GM23338 (cell line): Measurements from ENCODE around the gene GPR142. TPM values are rescaled to one million over a fixed set of nuclear protein-coding genes. Genes with fewer than 3 reads are reported as not detected.
A peak's percentile ranks its signal among the peaks of the same experiment; 100 is the strongest.

Experiments used
- ATAC-seq: fragments of 200-7000 bp; cut with Tn5 transposase; 3 replicates; pipeline ENCODE4 v1.9.1; 2020
- DNase-seq: peaks from one replicate; pipeline ENCODE4 v3.0.0-alpha.2; 2015; ENCODE audit warnings: low spot score
- H2AFZ ChIP-seq: fragments of 200-600 bp; sonication (generic); 2 replicates; pipeline ENCODE4 v1.8.0; 2016; ENCODE audit warnings: antibody characterized with exemption, mild to moderate bottlenecking, moderate library complexity
- H3F3A ChIP-seq: fragments of 200-600 bp; sonication (generic); replicated peaks from 2 replicates; pipeline ENCODE4 v1.8.0; 2017; ENCODE audit warnings: antibody characterized with exemption, mixed run types, low read depth
- H3K27ac ChIP-seq: fragments of 200-600 bp; sonication (generic); 2 replicates; pipeline ENCODE4 v1.6.1; 2016; ENCODE audit warnings: low read depth
- H3K27me3 ChIP-seq: fragments of 200-600 bp; sonication (generic); 2 replicates; pipeline ENCODE4 v1.8.0; 2016; ENCODE audit warnings: mild to moderate bottlenecking, mixed run types, moderate library complexity; ENCODE audit not compliant: insufficient read depth
- H3K36me3 ChIP-seq: fragments of 200-600 bp; sonication (generic); 2 replicates; pipeline ENCODE4 v1.8.0; 2016; ENCODE audit warnings: mild to moderate bottlenecking; ENCODE audit not compliant: insufficient read depth
- H3K4me1 ChIP-seq: fragments of 200-600 bp; sonication (generic); 2 replicates; pipeline ENCODE4 v1.8.0; 2016; ENCODE audit warnings: mild to moderate bottlenecking, moderate library complexity; ENCODE audit not compliant: insufficient read depth
- H3K4me2 ChIP-seq: fragments of 200-600 bp; sonication (generic); 2 replicates; pipeline ENCODE4 v1.7.1; 2017; ENCODE audit warnings: mixed run types
- H3K4me3 ChIP-seq: fragments of 200-600 bp; sonication (generic); 2 replicates; pipeline ENCODE4 v1.6.1; 2016; ENCODE audit warnings: mixed run types
- H3K79me2 ChIP-seq: fragments of 200-600 bp; sonication (generic); replicated peaks from 2 replicates; pipeline ENCODE4 v1.8.0; 2017; ENCODE audit warnings: mild to moderate bottlenecking; ENCODE audit not compliant: insufficient read depth
- H3K9me2 ChIP-seq: fragments of 200-600 bp; sonication (generic); 2 replicates; pipeline ENCODE4 v1.8.0; 2017; ENCODE audit not compliant: insufficient read depth
- H4K20me1 ChIP-seq: fragments of 200-600 bp; sonication (generic); replicated peaks from 2 replicates; pipeline ENCODE4 v1.8.0; 2017; ENCODE audit warnings: mild to moderate bottlenecking; ENCODE audit not compliant: insufficient read depth
- H3K27ac Mint-ChIP-seq: 2 replicates; pipeline ENCODE4 v1.8.0; 2020; ENCODE audit warnings: inconsistent platforms, mild to moderate bottlenecking, moderate library complexity, mixed read lengths
- H3K27me3 Mint-ChIP-seq: 3 replicates; pipeline ENCODE4 v1.8.0; 2022; ENCODE audit warnings: low read depth, mild to moderate bottlenecking, moderate library complexity, mixed read lengths, inconsistent platforms; ENCODE audit not compliant: insufficient read depth, poor library complexity
- H3K36me3 Mint-ChIP-seq: 3 replicates; pipeline ENCODE4 v1.8.0; 2021; ENCODE audit warnings: low read depth, mild to moderate bottlenecking, inconsistent platforms, moderate library complexity, mixed read lengths
- H3K4me1 Mint-ChIP-seq: 3 replicates; pipeline ENCODE4 v1.8.0; 2020; ENCODE audit warnings: mild to moderate bottlenecking, inconsistent platforms, mixed read lengths
- H3K4me3 Mint-ChIP-seq: 3 replicates; pipeline ENCODE4 v1.8.0; 2021; ENCODE audit warnings: moderate library complexity, mild to moderate bottlenecking, inconsistent platforms, mixed read lengths
- H3K9me3 Mint-ChIP-seq: 3 replicates; pipeline ENCODE4 v1.8.0; 2020; ENCODE audit warnings: moderate library complexity, mild to moderate bottlenecking, inconsistent platforms, mixed read lengths
- EZH2phosphoT487 ChIP-seq: fragments of 200-600 bp; sonication (generic); IDR thresholded peaks from one replicate; pipeline ENCODE4 v1.8.1; 2018; ENCODE audit warnings: antibody characterized with exemption; ENCODE audit not compliant: unreplicated experiment
- NANOG ChIP-seq: IDR thresholded peaks from 2 replicates; pipeline ENCODE4 v1.6.1; 2016; ENCODE audit warnings: antibody characterized with exemption, borderline replicate concordance
- STAT1 ChIP-seq: IDR thresholded peaks from one replicate; pipeline ENCODE4 v1.6.1; 2016; ENCODE audit warnings: antibody characterized with exemption; ENCODE audit not compliant: unreplicated experiment
- polyA plus RNA-seq: library from polyadenylated mRNA; unstranded; fragments of >200 nt; fragmentation: Nextera tagmentation; extraction: Ambion mirVana; gene quantifications from 2 replicates; pipeline ENCODE4 v1.2.1, GENCODE V29; 2016
- total RNA-seq: library from RNA; depleted of rRNA; stranded (reverse); fragments of >200 nt; shearing (Covaris generic); gene quantifications from 2 replicates; pipeline ENCODE4 v1.2.3, GENCODE V29; 2014
- TF ChIP-seq, protein P1 (sequence below): fragments of 250-450 bp; sonication (Bioruptor Pico); IDR thresholded peaks from 2 replicates; pipeline ENCODE4 v1.5.0; 2020; ENCODE audit warnings: mild to moderate bottlenecking, moderate library complexity
- TF ChIP-seq, protein P2 (sequence below): IDR thresholded peaks from 2 replicates; pipeline ENCODE4 v1.6.1; 2016; ENCODE audit warnings: antibody characterized with exemption
- TF ChIP-seq, protein P3 (sequence below), 2 experiments: fragments of 200-600 bp in 1 of 2; sonication (generic) in 1 of 2; conservative IDR thresholded peaks; 2 replicates each; pipeline versions ENCODE4 v1.5.1 to v1.6.1; 2016 to 2017; ENCODE audit warnings: antibody characterized with exemption in 2 of 2, low read depth in 2 of 2, mild to moderate bottlenecking in 2 of 2, moderate library complexity in 1 of 2

The GPR142 gene
- total and polyA plus RNA-seq, 2 experiments from 2014 or later = not detected

DNA sequence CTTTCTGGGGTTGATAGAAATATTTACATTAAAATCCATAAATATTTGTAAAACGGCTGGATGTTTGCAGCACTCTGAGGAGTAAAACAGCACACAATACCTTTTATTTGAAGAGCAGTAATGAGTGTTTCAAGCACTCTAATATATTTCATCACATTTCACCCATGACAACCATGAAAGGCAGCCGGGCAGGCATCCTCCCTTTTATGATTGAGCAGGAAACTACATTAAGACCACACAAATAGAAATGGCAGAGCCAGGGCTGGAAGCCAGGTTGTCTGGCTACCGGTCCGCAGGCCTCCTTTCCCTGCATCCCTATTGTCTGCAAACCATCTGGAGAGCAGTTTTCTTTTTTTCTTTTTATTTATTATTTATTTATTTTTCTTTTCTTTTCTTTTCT lies 41.5 kb downstream of the GPR142 start (continued):
- TF ChIP-seq, protein P1, sequence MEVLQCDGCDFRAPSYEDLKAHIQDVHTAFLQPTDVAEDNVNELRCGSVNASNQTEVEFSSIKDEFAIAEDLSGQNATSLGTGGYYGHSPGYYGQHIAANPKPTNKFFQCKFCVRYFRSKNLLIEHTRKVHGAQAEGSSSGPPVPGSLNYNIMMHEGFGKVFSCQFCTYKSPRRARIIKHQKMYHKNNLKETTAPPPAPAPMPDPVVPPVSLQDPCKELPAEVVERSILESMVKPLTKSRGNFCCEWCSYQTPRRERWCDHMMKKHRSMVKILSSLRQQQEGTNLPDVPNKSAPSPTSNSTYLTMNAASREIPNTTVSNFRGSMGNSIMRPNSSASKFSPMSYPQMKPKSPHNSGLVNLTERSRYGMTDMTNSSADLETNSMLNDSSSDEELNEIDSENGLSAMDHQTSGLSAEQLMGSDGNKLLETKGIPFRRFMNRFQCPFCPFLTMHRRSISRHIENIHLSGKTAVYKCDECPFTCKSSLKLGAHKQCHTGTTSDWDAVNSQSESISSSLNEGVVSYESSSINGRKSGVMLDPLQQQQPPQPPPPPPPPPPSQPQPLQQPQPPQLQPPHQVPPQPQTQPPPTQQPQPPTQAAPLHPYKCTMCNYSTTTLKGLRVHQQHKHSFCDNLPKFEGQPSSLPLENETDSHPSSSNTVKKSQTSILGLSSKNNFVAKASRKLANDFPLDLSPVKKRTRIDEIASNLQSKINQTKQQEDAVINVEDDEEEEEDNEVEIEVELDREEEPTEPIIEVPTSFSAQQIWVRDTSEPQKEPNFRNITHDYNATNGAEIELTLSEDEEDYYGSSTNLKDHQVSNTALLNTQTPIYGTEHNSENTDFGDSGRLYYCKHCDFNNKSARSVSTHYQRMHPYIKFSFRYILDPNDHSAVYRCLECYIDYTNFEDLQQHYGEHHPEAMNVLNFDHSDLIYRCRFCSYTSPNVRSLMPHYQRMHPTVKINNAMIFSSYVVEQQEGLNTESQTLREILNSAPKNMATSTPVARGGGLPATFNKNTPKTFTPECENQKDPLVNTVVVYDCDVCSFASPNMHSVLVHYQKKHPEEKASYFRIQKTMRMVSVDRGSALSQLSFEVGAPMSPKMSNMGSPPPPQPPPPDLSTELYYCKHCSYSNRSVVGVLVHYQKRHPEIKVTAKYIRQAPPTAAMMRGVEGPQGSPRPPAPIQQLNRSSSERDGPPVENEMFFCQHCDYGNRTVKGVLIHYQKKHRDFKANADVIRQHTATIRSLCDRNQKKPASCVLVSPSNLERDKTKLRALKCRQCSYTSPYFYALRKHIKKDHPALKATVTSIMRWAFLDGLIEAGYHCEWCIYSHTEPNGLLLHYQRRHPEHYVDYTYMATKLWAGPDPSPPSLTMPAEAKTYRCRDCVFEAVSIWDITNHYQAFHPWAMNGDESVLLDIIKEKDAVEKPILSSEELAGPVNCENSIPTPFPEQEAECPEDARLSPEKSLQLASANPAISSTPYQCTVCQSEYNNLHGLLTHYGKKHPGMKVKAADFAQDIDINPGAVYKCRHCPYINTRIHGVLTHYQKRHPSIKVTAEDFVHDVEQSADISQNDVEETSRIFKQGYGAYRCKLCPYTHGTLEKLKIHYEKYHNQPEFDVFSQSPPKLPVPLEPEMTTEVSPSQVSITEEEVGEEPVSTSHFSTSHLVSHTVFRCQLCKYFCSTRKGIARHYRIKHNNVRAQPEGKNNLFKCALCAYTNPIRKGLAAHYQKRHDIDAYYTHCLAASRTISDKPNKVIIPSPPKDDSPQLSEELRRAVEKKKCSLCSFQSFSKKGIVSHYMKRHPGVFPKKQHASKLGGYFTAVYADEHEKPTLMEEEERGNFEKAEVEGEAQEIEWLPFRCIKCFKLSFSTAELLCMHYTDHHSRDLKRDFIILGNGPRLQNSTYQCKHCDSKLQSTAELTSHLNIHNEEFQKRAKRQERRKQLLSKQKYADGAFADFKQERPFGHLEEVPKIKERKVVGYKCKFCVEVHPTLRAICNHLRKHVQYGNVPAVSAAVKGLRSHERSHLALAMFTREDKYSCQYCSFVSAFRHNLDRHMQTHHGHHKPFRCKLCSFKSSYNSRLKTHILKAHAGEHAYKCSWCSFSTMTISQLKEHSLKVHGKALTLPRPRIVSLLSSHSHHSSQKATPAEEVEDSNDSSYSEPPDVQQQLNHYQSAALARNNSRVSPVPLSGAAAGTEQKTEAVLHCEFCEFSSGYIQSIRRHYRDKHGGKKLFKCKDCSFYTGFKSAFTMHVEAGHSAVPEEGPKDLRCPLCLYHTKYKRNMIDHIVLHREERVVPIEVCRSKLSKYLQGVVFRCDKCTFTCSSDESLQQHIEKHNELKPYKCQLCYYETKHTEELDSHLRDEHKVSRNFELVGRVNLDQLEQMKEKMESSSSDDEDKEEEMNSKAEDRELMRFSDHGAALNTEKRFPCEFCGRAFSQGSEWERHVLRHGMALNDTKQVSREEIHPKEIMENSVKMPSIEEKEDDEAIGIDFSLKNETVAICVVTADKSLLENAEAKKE (CRISPR knock-in tag) = no peak
- TF ChIP-seq, protein P2, sequence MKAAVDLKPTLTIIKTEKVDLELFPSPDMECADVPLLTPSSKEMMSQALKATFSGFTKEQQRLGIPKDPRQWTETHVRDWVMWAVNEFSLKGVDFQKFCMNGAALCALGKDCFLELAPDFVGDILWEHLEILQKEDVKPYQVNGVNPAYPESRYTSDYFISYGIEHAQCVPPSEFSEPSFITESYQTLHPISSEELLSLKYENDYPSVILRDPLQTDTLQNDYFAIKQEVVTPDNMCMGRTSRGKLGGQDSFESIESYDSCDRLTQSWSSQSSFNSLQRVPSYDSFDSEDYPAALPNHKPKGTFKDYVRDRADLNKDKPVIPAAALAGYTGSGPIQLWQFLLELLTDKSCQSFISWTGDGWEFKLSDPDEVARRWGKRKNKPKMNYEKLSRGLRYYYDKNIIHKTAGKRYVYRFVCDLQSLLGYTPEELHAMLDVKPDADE = no peak

DNA sequence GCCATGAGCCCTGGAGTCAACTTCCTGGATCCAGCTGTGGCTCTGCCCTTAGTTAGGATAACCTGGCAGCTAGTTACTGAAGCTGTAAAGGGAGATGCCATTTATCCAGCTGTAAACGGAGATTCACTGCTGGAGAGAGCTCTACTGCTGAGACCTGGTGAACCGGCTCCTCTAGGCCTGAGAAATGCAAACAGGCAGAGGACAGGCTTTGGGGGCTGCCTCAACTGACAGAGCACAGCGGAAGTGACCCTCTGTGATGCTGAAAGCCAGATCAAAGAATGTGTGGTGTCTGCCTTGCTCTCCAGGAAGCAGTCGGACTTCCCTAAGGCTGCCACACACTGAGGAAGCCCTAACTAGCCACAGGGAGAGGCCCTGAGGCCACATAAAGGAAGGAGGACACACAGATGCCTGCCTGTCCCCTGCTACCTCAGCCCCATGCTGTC lies 42.7 kb downstream of the GPR142 start:
- no peaks in the 10 kb centered on the region for H3F3A ChIP-seq
- no peak overlapping the region for H3K4me2 ChIP-seq
- Mint-ChIP-seq H3K9me3 (peaks cover 4% of the 10 kb centered on the region; the same call in 1 of the 3 replicates), H3K4me3 (no peak overlapping the region), H3K4me1 (peaks cover 3% of the 10 kb centered on the region; the same call in 2 of the 3 replicates), H3K27me3 (peaks cover 9% of the 10 kb centered on the region), H3K36me3 (no peaks in the 10 kb centered on the region), H3K27ac (no peak overlapping the region)
- peak; percentile 78 for ATAC-seq
- H3K4me3 ChIP-seq = no peak overlapping the region
- H2AFZ ChIP-seq = no peak overlapping the region
- no peaks in the 10 kb centered on the region for H3K36me3 ChIP-seq
- H3K9me2 ChIP-seq = no peaks in the 10 kb centered on the region
- no peak overlapping the region for H3K27ac ChIP-seq
- H3K27me3 ChIP-seq = no peaks in the 10 kb centered on the region
- no peak for DNase-seq
- H3K4me1 ChIP-seq = no peaks in the 10 kb centered on the region
- H3K79me2 ChIP-seq = no peaks in the 10 kb centered on the region
- no peaks in the 10 kb centered on the region for H4K20me1 ChIP-seq
- TF ChIP-seq EZH2phosphoT487 = no peak
- TF ChIP-seq, protein P1 (CRISPR knock-in tag) = no peak
- no peak for TF ChIP-seq STAT1
- no peak for TF ChIP-seq NANOG
- TF ChIP-seq, protein P3, sequence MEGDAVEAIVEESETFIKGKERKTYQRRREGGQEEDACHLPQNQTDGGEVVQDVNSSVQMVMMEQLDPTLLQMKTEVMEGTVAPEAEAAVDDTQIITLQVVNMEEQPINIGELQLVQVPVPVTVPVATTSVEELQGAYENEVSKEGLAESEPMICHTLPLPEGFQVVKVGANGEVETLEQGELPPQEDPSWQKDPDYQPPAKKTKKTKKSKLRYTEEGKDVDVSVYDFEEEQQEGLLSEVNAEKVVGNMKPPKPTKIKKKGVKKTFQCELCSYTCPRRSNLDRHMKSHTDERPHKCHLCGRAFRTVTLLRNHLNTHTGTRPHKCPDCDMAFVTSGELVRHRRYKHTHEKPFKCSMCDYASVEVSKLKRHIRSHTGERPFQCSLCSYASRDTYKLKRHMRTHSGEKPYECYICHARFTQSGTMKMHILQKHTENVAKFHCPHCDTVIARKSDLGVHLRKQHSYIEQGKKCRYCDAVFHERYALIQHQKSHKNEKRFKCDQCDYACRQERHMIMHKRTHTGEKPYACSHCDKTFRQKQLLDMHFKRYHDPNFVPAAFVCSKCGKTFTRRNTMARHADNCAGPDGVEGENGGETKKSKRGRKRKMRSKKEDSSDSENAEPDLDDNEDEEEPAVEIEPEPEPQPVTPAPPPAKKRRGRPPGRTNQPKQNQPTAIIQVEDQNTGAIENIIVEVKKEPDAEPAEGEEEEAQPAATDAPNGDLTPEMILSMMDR (conservative IDR thresholded peaks at IDR 0.05; ENCODE audit: low read depth in 2 of 2) = no peak
